HG02571 (cell line): ENCODE results near the gene CES3.
A peak's percentile ranks its signal among the peaks of the same experiment; 100 is the strongest.
"Not testable (repeated sequence)": the region's sequence is repeated elsewhere in the genome, so short reads cannot be mapped to it uniquely, and the experiment has no call there.

ENCODE experiments used
- ATAC-seq: cut with Tn5 transposase; IDR thresholded peaks from one replicate; pipeline ENCODE4 v1.9.1; 2021; ENCODE audit warnings: mild to moderate bottlenecking, moderate library complexity; ENCODE audit not compliant: unreplicated experiment

Gene CES3

DNA sequence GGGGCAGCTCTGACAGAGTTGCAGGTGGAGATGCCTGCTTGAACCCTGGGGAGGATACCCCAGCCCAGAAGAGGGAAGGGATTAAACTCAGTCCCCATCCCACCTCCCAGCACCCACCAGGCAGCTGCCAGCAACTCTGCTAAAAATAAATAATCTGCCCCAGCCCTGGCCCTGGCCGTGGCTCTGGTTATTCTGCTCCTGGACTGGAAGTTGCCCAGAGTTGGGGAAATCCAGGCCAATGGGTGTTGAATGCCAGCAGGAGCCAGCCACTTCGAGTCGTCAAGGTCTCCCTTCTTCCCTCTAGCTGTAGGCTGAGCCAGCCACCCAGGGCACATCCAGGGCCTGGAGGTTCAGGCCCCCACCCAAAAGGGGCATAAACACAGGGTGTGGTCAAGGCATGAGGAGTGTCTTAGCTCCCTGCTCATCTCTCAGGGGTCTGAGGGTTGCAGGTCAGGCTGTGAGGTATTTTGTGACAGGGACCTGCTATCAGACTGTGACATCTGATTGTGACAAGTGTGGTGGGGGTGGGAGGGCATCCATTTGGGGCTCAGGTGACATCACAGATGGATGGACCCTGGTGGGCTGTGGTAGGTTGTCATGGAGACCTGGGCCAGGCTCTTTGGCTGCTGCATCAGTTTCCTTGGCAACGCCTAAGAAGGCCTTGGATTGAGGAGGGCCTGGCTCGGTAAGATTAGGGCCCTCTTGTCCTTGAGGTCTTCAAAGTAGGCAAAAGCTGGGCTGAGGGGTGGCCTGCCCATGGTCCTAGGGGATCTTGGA lies 34.7 kb upstream of the CES3 start:
- no peak for ATAC-seq

DNA sequence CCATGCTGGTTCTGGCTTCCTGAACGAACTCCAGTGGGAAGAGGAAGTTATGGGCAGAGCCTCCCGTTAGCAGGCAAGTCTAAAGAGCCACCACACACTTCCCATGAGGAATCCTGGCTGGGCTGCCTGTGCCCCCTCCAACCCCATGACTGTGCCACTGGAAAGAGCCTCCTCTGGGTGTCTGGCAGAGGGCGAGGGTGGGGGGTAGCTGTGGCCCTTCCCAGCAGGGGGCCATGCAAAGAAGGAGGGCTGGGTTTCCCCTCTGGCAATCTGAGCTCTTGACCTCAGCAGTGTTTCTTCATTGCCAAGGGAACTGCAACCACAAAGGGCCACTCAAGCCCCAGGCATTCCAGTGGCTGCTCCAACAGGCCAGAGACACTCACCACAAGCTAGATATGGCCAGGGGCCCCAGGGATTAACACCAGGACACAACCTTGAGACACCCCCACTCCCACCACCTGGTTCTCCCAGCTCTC lies 34.1 kb upstream of the CES3 start:
- ATAC-seq = no peak

DNA sequence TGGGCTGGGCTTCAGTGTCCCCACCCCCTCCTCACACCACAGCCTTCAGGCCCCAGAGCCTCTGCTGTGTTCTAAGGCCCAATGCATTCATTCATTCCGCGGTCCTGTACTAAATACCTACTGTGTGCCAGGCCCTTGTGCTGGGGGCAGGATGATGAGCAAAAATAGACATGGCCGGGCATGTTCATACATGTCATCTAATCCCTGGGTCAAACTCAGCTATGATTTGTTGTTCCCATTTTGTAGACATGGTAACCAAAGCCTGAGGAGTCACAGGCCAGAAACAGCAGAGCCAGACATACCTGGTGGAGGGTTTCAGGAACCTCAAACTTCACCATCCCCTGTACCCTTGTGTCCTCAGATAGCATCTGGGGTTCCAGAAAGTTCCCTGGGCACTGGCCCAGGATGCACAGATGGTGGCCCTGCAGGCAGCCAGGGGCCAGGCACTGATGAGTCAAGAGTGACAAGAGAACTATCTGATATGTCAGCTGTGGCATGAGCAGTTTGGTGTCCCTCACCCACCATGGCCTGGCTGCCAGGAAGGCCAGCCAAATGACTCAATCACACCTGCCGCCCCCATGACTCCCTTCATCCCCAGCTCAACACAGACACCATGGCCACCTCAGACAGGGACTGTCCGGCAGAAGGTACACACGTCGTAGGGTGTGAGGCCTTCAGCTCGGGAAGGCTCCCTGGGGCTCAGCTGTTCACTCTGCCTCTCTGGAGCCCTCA lies 33.0 kb upstream of the CES3 start:
- no peak for ATAC-seq

DNA sequence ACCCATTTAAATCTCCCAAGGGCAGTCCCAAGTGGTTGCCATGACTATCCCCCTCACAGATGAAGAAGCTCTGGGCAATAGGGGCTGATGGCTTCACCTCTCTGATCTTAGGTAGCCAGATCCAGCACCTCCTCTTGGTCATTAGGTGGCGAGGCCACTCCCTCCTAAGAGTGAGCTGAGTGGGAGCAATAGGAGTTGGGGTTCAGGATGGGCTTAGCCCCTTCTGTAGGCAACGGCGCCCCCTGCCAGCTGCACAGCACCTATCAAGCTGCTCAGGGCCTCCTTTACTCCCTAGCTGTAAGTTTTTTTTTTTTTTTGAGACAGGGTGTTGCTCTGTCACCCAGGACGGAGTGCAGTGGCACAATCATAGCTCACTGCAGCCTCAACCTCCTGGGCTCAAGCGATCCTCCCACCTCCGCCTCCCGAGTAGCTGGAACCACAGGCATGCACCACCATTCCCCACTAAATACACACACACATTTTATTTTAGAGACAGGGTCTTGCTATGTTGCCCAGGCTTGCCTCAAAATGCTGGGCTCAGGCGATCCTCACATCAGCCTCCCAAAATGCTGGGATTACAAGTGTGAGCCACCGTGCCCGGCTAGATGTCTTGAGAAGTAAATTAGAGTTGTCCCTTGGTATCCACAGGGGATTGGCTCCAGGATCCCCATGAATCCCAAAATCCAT lies 32.2 kb upstream of the CES3 start:
- ATAC-seq = no peak

DNA sequence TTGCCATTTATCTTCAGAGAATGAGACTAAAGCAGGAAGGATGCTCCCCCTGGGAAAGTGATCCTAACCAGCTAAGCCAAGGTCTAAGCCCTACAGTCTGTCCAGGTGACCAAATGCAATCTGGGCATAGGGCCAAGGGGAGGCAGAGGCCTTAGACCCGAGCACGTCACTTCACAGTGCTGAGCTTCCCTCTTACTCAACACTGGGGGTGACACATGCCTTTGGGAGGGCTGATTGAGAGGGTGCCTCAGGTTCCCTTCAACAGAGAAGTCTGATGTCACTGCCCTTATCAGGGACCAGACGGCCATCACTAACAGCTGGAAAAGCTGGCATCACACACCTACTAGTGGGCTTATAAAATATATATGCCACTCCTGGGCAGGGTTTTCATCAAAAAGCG lies 30.9 kb upstream of the CES3 start:
- no peak for ATAC-seq

DNA sequence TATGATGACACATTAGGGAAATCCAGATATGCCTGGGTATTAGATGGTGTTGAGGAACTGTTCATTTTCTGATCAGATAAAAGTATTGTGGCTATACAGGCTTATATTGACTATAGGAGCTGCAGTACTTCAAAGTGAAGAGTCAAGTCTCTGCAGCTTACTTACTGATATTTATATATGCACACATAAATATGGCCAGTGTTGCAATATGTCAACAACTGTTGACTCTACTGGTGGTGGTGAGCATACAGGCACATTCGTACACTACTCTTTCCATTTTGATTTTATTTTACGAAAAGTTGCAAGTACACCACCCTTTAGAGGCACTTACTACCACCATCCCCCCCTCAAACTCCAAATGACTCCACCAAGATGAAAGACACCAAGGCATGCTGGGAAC lies 29.4 kb upstream of the CES3 start:
- no peak for ATAC-seq

DNA sequence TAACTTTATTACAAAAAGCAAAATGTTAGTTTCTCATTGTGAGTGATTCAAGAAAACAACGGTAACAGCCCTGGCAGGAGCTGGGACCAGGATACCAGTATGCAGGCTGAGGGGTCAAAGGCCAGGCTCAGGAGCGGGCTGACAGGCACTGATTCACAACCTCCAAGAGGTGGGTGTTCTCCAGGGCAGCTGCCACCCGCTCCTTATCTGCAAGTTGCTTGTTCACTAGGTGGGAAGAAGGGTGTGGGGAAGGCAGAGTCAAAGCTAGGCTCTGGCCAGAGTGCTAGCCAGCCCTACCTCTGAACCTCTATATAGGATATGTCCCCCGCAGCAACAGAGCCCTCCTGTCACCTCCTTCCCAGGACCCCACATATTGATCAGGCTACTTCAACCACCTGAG lies 29.0 kb upstream of the CES3 start:
- ATAC-seq = no peak

DNA sequence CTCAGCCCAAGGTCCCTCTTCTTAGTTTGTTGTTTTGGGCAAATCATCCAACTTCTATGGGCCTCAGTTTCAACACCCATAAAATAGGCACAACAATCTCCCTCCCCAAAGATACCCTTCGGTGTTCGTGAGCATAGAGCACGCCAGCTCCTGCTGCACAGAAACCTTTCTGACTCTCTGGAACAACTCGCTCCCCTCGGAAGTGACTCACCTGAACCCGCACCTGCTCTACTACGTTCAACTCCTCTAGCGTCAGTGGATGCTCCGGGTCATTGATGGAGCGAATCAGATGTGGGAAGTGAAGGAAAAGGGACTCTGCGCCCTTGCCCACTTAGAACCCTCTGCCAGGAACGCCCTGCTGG lies 27.3 kb upstream of the CES3 start:
- no peak for ATAC-seq

DNA sequence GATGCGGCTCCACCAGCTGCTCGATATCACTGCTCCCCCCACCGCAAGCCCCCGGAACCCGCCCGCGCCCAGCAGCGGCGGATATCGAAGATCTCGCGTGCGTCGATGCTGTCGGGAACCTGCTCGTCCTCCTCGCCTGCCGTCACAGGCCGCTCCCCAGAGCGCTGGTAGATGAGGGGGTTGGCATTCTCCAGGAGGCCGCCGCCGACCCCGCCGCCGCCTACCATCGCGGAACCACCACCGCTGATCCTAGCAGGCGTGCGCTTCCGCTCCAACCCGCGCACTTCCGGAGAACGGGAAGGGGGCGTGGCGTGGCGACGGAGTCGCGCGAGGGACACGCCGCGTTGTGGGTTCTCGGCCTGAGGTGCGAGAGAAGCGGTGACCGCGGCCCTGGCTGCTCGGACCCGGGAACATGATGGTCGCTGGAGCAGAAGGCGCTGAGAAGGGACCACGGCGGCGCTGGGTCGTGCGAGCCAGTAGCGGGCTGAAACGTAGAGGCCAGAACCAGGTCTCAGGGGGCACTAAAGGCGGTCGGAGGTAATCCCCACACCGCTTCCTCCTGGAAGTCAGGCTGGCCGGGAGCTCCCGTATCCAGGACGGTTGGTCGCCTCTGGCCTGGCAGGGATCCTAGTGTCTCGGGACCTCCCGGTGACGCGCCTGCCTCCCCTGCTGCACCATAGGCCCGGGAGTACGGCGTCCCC lies 26.8 kb upstream of the CES3 start, which contains the start of gene CIAO2B:
Gene CIAO2B, minus strand, starts transcription at position 265 of the 701 bp plus-strand sequence. Its CDS starts 38 bp downstream, at position 227.
- ATAC-seq = peak; percentile 78

DNA sequence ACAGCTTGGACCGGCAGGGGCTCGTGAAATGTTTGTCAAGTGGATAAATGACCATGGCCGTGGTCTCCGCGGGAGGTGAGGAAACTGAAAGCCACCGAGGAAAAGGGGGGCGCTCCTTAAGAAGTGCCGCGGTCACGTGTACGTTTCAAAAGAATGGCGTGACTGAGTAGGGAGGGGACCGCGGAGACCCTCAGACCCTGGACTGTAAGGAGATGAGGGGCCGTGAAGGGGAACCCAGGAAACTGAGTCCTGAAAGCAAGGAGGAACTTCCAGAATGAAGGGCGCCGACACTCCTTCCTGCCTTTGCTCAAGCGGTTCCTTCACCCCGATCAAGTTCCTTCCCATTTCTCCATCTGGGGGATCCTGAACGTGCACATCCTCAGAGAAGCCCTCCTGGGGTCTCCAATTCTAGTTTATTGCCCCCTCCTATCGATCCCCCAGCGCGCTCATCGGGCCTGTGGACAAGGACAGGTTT lies 26.2 kb upstream of the CES3 start:
- not testable (repeated sequence) for ATAC-seq

DNA sequence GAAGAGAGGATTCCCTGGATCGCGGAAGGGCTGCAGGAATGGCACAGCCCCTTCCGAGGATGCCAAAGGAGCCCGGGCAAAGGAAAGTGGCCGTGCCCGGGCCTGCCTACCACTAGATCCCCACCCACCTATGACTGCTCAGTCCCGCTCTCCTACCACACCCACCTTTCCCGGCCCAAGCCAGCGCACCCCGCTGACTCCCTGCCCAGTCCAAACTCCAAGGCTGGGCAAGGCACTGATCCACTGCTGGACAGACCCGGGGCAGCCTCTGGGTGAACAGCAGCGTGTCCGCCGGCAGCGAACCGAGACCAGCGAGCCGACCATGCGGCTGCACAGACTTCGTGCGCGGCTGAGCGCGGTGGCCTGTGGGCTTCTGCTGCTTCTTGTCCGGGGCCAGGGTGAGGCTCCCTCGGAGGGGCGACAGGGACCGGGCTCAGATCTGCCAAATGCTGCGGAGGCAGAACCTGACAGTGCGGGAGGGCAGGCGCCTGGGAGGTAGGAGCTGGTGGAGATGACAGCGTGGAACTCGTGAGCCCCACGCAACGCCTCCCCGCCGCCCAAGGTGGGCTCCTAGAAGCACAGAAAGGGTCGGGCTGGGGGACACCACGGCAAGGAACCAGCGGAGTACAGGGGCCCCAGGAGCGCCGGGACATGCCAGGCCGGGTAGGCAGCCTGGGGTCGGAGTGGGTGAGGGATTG lies 25.6 kb upstream of the CES3 start, which contains the start of gene CES2:
Gene CES2, plus strand, starts transcription at position 203 of the 698 bp plus-strand sequence. Its CDS starts 120 bp downstream, at position 323.
- no peak for ATAC-seq

DNA sequence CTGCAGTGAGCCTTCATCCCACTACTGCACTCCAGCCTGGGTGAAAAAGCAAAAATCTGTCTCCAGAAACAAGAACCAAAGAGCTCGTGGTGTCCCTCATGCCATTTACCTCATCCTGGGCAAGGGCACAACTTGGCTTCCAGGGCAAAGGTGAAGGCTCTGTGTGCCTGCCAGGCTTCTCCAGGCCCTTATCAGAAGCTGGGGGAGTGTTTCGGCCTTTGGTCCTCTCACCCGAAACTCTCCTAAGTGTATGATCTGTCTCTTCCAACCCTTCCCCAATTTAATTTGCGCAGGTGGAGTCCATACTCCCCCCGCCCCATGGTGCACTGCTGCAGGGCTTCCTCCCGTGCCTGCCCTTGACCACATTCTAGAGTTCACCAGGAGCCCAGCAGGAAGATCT lies 24.6 kb upstream of the CES3 start:
- ATAC-seq = no peak

DNA sequence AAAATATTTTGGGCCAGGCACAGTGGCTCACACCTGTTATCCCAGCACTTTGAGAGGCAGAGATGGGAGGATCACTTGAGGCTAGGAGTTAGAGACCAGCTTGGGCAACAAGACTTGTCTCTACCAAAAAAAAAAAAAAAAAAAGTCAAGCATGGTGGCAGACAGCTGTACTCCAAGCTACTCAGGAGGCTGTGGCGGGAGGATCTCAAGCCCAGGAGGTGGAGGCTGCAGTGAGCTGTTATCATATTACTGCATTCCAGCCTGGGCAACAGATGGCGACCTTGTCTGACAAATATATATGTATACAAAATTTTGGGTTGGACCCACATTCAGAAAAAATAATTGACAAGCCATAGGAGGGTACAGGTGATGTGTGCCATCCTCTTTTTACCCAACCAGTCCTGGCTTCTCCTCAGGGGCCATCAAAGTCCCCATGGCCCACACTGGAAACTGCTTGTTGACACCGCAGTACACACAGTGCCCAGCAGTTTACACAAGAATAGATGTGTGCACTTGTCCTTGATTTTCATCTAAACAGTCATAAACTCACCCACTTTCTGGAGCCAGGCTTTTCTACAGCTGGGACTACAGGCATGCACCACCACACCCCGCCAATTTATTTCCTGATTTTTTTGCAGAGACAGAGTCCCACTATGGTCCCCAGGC lies 24.0 kb upstream of the CES3 start:
- ATAC-seq = no peak

DNA sequence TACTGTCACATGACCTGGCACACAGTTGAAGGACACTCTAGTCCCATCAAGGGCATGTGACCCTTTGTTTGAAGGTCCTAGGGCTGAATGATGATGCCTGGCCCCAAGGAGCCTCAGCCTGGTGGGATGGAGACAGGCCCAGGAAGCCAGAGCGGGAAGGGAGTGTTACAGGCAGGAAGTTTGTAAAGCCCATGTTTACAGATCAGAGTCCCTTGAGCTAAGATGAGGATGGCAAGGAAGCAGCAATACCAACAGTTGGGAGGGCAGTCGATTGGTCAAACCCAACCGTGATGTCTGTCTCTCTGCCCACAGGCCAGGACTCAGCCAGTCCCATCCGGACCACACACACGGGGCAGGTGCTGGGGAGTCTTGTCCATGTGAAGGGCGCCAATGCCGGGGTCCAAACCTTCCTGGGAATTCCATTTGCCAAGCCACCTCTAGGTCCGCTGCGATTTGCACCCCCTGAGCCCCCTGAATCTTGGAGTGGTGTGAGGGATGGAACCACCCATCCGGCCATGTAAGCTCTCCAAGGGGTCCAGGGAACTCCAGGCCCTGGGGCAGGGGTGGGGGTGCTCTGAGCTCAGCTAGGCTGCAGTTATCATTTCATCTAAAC lies 23.2 kb upstream of the CES3 start:
- ATAC-seq = no peak

DNA sequence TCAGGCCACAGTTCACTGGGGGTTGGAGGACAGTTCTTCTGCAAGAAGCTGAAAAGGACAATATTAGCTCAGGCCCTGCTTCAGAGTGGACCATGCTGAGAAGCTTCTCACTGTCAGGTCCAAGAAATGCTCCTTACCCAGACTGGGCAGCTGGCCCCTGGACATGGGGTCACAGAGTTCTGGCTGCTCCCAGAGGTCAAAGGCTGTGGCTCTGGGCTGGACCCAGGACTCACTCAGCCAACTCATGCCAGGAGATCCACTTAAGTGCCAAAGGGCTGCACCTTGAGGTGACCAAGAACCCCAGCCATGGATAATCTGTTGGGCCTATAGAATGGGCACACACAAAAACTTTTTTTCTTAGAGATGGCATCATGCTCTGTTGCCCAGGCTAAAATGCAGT lies 21.7 kb upstream of the CES3 start:
- ATAC-seq = no peak

DNA sequence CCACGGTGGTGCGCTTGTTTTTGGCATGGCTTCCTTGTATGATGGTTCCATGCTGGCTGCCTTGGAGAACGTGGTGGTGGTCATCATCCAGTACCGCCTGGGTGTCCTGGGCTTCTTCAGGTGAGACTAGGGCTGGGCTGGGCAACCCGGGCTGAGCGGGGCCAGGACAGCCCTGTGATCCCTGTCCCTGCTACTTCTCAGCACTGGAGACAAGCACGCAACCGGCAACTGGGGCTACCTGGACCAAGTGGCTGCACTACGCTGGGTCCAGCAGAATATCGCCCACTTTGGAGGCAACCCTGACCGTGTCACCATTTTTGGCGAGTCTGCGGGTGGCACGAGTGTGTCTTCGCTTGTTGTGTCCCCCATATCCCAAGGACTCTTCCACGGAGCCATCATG lies 20.8 kb upstream of the CES3 start:
- ATAC-seq = no peak

DNA sequence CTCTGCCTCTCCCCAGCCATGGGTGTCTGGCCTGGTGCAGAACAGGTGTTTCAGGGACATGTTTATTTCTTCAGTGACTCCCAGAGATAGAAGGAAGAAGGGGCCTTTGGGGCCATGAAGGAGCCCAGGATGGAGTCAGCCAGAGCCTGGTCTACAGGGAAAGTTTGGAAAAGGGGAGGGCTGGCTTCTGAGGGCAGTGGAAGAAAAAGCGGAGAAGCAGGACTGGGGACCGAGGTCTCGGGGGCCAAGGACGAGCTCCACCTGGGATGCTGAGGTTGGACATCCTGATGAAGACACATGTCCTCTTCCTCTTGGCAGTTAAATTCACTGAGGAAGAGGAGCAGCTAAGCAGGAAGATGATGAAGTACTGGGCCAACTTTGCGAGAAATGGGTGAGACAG lies 18.1 kb upstream of the CES3 start:
- no peak for ATAC-seq

DNA sequence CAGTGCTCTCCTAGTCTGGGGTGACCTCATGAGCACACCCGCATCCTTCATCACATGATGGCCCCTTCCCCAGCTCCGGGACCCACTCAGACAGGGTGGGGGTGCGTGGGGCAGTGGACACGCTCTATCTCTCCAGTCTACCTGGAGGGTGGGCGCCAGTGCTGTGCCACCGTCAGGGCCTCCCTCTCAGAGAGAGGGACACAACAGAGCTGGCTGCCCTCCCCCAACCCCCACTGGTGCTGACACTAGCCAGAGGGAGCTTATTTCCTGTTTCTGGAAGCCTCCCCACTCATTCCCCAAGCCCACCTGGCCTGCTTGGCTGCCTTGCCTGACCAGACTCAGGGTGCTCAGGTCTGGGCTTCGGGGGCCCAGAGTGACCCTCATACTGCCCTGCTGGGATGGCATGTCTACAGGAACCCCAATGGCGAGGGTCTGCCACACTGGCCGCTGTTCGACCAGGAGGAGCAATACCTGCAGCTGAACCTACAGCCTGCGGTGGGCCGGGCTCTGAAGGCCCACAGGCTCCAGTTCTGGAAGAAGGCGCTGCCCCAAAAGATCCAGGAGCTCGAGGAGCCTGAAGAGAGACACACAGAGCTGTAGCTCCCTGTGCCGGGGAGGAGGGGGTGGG lies 17.5 kb upstream of the CES3 start:
- no peak for ATAC-seq

DNA sequence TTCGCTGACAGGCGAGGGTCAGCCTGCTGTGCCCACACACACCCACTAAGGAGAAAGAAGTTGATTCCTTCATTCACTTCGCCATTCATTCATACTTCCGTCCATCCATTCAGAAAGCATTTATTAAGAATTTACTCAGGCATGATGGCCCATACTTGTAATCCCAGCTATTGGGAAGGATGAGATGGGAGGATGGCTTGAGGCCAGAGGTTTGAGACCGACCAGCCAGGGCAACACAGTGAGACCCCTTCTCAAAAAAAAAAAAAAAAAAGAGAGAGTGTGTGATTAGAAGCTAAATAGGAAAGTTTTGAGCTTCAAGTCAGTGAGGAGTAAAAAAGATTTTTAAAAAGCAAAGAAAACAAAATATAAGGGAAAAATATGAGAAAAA lies 17.0 kb upstream of the CES3 start:
- ATAC-seq = no peak
